Neural cell (in vitro differentiated cells): ENCODE measurements around the gene CILP. TPM values are rescaled to one million over a fixed set of nuclear protein-coding genes. Genes with fewer than 3 reads are reported as not detected.
"Not testable (repeated sequence)": the region's sequence is repeated elsewhere in the genome, so short reads cannot be mapped to it uniquely, and the experiment has no call there.

Experiments
- H2AFZ ChIP-seq: fragments of 200-600, 300-800 bp; sonication (generic), shearing (Covaris generic); 2 replicates; pipeline ENCODE4 v1.6.0; 2014; ENCODE audit warnings: low read depth, mild to moderate bottlenecking, antibody characterized with exemption, low read length, moderate library complexity
- H3F3A ChIP-seq: fragments of 200-600 bp; shearing (Covaris generic); 2 replicates; pipeline ENCODE4 v1.6.1; 2016; ENCODE audit warnings: mild to moderate bottlenecking, moderate library complexity, mixed read lengths, antibody characterized with exemption, low read length; ENCODE audit not compliant: insufficient read depth, poor library complexity, severe bottlenecking
- H3K27ac ChIP-seq: fragments of 200-600, 300-800 bp; sonication (generic), shearing (Covaris generic); 2 replicates; pipeline ENCODE4 v1.5.1; 2014; ENCODE audit warnings: mild to moderate bottlenecking, low read length, moderate library complexity
- H3K27me3 ChIP-seq: fragments of 300-800, 200-600 bp; sonication (generic), shearing (Covaris generic); 2 replicates; pipeline ENCODE4 v1.6.0; 2014; ENCODE audit warnings: mild to moderate bottlenecking, low read depth, low read length, moderate library complexity; ENCODE audit not compliant: insufficient read depth
- H3K36me3 ChIP-seq: fragments of 300-800, 200-600 bp; sonication (generic), shearing (Covaris generic); 2 replicates; pipeline ENCODE4 v1.5.1; 2014; ENCODE audit warnings: mild to moderate bottlenecking, antibody characterized with exemption, low read length, moderate library complexity; ENCODE audit not compliant: insufficient read depth
- H3K4me2 ChIP-seq: fragments of 300-800, 200-600 bp; sonication (generic), shearing (Covaris generic); 2 replicates; pipeline ENCODE4 v1.6.0; 2014; ENCODE audit warnings: mild to moderate bottlenecking, low read length
- H3K4me3 ChIP-seq: fragments of 300-800, 200-600 bp; sonication (generic), shearing (Covaris generic); 2 replicates; pipeline ENCODE4 v1.5.1; 2014; ENCODE audit warnings: mild to moderate bottlenecking, low read length, moderate library complexity
- H3K79me2 ChIP-seq: fragments of 200-600 bp; shearing (Covaris generic); replicated peaks from 2 replicates; pipeline ENCODE4 v1.6.0; 2014; ENCODE audit warnings: mild to moderate bottlenecking, low read length, moderate library complexity; ENCODE audit not compliant: insufficient read depth
- H3K9ac ChIP-seq: fragments of 300-800, 200-600 bp; sonication (generic), shearing (Covaris generic); 2 replicates; pipeline ENCODE4 v1.6.1; 2016; ENCODE audit warnings: mild to moderate bottlenecking, low read length, mixed read lengths
- H3K9me2 ChIP-seq: fragments of 200-600 bp; shearing (Covaris generic); 2 replicates; pipeline ENCODE4 v1.6.1; 2016; ENCODE audit warnings: mild to moderate bottlenecking, low read length, mixed read lengths; ENCODE audit not compliant: insufficient read depth
- H3K9me3 ChIP-seq: fragments of 200-600, 300-800 bp; sonication (generic), shearing (Covaris generic); 2 replicates; pipeline ENCODE4 v1.6.1; 2016; ENCODE audit warnings: mild to moderate bottlenecking, mixed run types, low read length, moderate library complexity, mixed read lengths
- H4K20me1 ChIP-seq: fragments of 200-600 bp; shearing (Covaris generic); 2 replicates; pipeline ENCODE4 v1.6.1; 2016; ENCODE audit warnings: mild to moderate bottlenecking, mixed run types; ENCODE audit not compliant: insufficient read depth
- EP300 ChIP-seq: fragments of 450-650 bp; conservative IDR thresholded peaks from 2 replicates; pipeline ENCODE4 v1.6.1; 2014; ENCODE audit warnings: antibody characterized with exemption, mild to moderate bottlenecking, moderate library complexity; ENCODE audit not compliant: poor library complexity, severe bottlenecking
- EZH2 ChIP-seq: fragments of 200-600, 300-800 bp; shearing (Covaris generic), sonication (generic); IDR thresholded peaks from 2 replicates; pipeline ENCODE4 v1.6.1; 2014; ENCODE audit warnings: antibody characterized with exemption, low read length, borderline replicate concordance, mild to moderate bottlenecking; ENCODE audit not compliant: insufficient read depth, poor library complexity, severe bottlenecking
- MXI1 ChIP-seq: fragments of 450-650 bp; conservative IDR thresholded peaks from 2 replicates; pipeline ENCODE4 v1.6.1; 2014; ENCODE audit warnings: antibody characterized with exemption, mild to moderate bottlenecking; ENCODE audit not compliant: poor library complexity, severe bottlenecking
- POLR2AphosphoS5 ChIP-seq: IDR thresholded peaks from 2 replicates; pipeline ENCODE4 v1.6.1; 2012
- RAD21 ChIP-seq: fragments of 450-650 bp; conservative IDR thresholded peaks from 2 replicates; pipeline ENCODE4 v1.6.1; 2014; ENCODE audit warnings: antibody characterized with exemption, mild to moderate bottlenecking, moderate library complexity
- SMC3 ChIP-seq: fragments of 450-650 bp; conservative IDR thresholded peaks from 2 replicates; pipeline ENCODE4 v1.6.1; 2014; ENCODE audit warnings: antibody characterized with exemption, mild to moderate bottlenecking, moderate library complexity; ENCODE audit not compliant: poor library complexity
- TAF1 ChIP-seq: IDR thresholded peaks from 2 replicates; pipeline ENCODE4 v1.6.1; 2012; ENCODE audit warnings: low read depth
- polyA plus RNA-seq: library from polyadenylated mRNA; depleted of rRNA; stranded (reverse); fragments of >200 nt; gene quantifications from 2 replicates; pipeline ENCODE4 v1.2.3, GENCODE V29; 2014
- TF ChIP-seq, protein P1 (sequence below): fragments of 450-650 bp; IDR thresholded peaks from 2 replicates; pipeline ENCODE4 v1.5.1; 2014; ENCODE audit warnings: antibody characterized with exemption, mild to moderate bottlenecking, moderate library complexity; ENCODE audit not compliant: poor library complexity, severe bottlenecking
- TF ChIP-seq, protein P2 (sequence below): IDR thresholded peaks from 2 replicates; pipeline ENCODE4 v1.6.1; 2012; ENCODE audit warnings: borderline replicate concordance

The CILP gene
- polyA plus RNA-seq, 1 donor from 2014 or later, result 1.4 TPM

DNA sequence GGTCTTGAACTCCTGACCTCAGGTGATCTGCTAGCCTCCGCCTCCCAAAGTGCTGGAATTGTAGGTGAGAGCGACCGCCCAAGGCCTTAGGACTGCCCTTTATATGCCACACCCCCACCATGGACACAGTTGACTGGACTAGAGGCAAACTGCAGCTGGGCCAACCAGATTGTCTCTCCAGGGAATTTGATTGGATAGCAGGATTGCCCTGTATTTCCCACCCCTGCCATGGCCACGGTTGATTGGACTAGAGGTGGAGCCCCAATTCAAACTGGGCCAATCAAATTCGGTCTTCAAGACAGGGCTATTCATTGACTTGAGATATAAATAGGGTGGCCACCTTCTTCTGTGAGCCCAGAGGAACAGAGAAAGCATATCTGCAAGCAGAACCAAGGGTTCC, 19.3 kb downstream of the CILP start:
- Histone ChIP-seq H2AFZ (no peak overlapping the region), H3K9ac (no peak overlapping the region), H3K27ac (no peak overlapping the region), H3K27me3 (no peaks in the 10 kb centered on the region), H3K9me3 (no peaks in the 10 kb centered on the region), H3K36me3 (no peaks in the 10 kb centered on the region), H4K20me1 (no peaks in the 10 kb centered on the region), H3K79me2 (no peaks in the 10 kb centered on the region), H3K9me2 (no peaks in the 10 kb centered on the region), H3F3A (no peaks in the 10 kb centered on the region), H3K4me2 (no peak overlapping the region), H3K4me3 (no peak overlapping the region)
- TF ChIP-seq TAF1, result no peak
- TF ChIP-seq EP300, result no peak
- no peak for TF ChIP-seq SMC3
- no peak for TF ChIP-seq POLR2AphosphoS5

DNA sequence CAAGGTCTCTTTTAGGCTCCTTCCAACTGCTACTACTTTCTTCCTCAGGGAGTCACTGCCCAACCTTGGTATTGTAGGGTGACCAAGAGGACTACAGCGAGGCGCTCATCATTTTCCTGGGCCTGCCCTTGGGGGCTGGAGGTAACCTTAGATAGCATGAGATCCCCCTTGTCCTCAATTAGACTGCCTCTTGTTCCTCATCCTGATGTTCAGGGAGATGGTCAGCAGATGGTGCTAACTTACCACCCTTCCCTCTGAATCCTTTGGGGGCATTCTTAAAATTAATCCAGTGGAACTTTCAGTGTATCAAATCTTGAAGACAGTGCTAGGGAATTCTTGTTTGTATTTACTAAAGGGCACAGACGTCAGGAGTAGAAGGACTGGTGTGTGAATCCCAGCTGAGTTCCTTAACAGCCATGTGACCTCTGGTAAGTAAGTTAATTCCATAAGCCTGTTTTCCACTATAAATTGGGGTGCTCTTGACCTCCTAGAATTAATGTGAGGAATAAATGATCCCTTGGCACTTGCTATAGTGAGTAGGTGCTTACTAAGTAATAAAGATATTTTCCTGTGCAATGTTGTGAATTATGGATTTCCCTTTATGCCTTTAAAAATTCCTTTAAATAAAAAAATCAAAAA, 22.1 kb downstream of the CILP start:
- H3K79me2 ChIP-seq, result peaks cover 5% of the 10 kb centered on the region
- H3K9ac ChIP-seq, result no peak overlapping the region
- no peaks in the 10 kb centered on the region for H3K36me3 ChIP-seq
- no peaks in the 10 kb centered on the region for H3K27me3 ChIP-seq
- no peak overlapping the region for H3K4me3 ChIP-seq
- no peaks in the 10 kb centered on the region for H3K9me2 ChIP-seq
- no peaks in the 10 kb centered on the region for H4K20me1 ChIP-seq
- H3K9me3 ChIP-seq, result no peaks in the 10 kb centered on the region
- H3K27ac ChIP-seq, result no peak overlapping the region
- H3F3A ChIP-seq, result no peaks in the 10 kb centered on the region
- H2AFZ ChIP-seq, result no peak overlapping the region
- H3K4me2 ChIP-seq, result no peak overlapping the region
- TF ChIP-seq, protein P1, sequence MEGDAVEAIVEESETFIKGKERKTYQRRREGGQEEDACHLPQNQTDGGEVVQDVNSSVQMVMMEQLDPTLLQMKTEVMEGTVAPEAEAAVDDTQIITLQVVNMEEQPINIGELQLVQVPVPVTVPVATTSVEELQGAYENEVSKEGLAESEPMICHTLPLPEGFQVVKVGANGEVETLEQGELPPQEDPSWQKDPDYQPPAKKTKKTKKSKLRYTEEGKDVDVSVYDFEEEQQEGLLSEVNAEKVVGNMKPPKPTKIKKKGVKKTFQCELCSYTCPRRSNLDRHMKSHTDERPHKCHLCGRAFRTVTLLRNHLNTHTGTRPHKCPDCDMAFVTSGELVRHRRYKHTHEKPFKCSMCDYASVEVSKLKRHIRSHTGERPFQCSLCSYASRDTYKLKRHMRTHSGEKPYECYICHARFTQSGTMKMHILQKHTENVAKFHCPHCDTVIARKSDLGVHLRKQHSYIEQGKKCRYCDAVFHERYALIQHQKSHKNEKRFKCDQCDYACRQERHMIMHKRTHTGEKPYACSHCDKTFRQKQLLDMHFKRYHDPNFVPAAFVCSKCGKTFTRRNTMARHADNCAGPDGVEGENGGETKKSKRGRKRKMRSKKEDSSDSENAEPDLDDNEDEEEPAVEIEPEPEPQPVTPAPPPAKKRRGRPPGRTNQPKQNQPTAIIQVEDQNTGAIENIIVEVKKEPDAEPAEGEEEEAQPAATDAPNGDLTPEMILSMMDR, result peak; percentile 87
- TF ChIP-seq, protein P2, sequence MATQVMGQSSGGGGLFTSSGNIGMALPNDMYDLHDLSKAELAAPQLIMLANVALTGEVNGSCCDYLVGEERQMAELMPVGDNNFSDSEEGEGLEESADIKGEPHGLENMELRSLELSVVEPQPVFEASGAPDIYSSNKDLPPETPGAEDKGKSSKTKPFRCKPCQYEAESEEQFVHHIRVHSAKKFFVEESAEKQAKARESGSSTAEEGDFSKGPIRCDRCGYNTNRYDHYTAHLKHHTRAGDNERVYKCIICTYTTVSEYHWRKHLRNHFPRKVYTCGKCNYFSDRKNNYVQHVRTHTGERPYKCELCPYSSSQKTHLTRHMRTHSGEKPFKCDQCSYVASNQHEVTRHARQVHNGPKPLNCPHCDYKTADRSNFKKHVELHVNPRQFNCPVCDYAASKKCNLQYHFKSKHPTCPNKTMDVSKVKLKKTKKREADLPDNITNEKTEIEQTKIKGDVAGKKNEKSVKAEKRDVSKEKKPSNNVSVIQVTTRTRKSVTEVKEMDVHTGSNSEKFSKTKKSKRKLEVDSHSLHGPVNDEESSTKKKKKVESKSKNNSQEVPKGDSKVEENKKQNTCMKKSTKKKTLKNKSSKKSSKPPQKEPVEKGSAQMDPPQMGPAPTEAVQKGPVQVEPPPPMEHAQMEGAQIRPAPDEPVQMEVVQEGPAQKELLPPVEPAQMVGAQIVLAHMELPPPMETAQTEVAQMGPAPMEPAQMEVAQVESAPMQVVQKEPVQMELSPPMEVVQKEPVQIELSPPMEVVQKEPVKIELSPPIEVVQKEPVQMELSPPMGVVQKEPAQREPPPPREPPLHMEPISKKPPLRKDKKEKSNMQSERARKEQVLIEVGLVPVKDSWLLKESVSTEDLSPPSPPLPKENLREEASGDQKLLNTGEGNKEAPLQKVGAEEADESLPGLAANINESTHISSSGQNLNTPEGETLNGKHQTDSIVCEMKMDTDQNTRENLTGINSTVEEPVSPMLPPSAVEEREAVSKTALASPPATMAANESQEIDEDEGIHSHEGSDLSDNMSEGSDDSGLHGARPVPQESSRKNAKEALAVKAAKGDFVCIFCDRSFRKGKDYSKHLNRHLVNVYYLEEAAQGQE, result no peak
- peak; percentile 86 for TF ChIP-seq SMC3
- no peak for TF ChIP-seq MXI1
- no peak for TF ChIP-seq POLR2AphosphoS5
- TF ChIP-seq TAF1, result no peak
- TF ChIP-seq EZH2, result no peak
- TF ChIP-seq RAD21, result peak; percentile 89
- no peak for TF ChIP-seq EP300

DNA sequence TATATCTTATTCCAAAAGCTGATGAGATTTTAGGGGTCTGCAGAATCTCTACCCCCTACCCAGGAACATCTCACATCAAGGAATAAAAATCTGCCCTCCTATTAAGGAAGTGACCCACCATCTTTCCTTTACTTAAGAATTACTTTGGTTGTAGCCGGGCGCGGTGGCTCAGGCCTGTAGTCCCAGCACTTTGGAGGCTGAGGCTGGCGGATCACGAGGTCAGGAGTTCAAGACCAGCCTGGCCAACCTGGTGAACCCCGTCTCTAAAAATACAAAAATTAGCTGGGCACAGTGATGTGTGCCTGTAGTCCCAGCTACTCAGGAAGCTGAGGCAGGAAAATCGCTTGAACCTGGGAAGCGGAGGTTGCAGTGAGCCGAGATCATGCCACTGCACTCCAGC, 22.8 kb downstream of the CILP start:
- H3K9me3 ChIP-seq, result not testable (repeated sequence)

More for the DNA sequence above, 22.8 kb downstream of the CILP start:
- H3K79me2 ChIP-seq, result peaks cover 13% of the 10 kb centered on the region
- not testable (repeated sequence) for H3K4me3 ChIP-seq, H2AFZ ChIP-seq, H3K36me3 ChIP-seq, H3K4me2 ChIP-seq, H3K27ac ChIP-seq, H4K20me1 ChIP-seq, H3F3A ChIP-seq, H3K27me3 ChIP-seq, H3K9ac ChIP-seq, H3K9me2 ChIP-seq
